ENCODE measurements around the gene PGA5.

DNA sequence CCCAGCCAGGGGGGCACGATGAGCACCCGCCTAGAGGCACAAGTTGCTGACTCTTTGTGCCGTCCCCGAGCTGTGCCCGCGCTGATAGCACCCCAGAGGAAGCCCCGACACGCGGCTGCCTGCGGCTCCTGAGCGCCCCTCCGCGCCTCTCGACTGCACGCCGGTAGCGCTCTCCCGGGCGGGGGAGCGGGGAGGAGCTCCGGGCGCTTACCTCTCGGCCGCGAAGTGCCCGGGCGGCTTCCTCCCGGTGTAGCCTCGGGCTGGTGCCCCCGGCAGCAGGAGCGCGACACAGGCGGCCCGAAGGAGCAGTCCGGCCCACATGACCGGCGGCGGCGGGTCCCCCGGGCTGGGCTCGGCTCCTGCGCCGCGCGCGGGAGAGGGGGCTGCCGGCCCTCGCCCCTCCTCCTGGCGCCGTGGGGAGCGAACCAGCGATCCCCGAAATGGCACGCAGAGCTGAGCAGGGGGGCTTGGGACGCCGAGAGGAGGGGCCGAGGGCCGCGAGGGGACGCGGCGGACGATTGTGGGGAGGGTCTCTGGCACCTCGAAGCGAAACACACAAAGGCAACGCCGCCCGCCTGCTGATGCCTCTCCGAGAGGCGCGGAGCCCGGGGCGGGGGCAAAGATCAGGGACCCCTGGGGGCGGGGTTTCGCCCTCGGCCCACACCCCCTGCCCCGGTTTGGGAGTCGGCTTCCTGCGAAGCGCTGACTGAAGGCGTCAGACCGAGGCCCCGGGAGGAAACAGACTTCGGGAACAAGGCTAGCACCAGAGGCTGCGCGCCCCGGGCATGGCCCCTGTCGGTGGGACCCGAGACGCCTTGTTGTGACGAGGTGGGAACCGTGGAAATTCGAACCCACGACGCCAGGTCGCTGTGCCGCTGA is 54.0 kb downstream of the PGA5 start, which contains the start of gene VWCE:
- no peak for TF ChIP-seq L3MBTL2 (IDR thresholded peaks at IDR 0.05)
- no peak for TF ChIP-seq JUND (IDR thresholded peaks at IDR 0.05; ENCODE audit: borderline replicate concordance, low read depth, low read length)
- no peak for TF ChIP-seq JUND (tag; IDR thresholded peaks at IDR 0.05; ENCODE audit: borderline replicate concordance, low read depth, low read length)
- TF ChIP-seq TAF1 (IDR thresholded peaks at IDR 0.05; ENCODE audit: control insufficient read depth, extremely low read depth, insufficient read depth, low read length, severe bottlenecking), result no peak
- no peak for TF ChIP-seq CUX1 (CRISPR knock-in tag; IDR thresholded peaks at IDR 0.05)
- no peak for TF ChIP-seq NBN (IDR thresholded peaks at IDR 0.05; ENCODE audit: low read depth)
- no peak for TF ChIP-seq ID3 (CRISPR knock-in tag; IDR thresholded peaks at IDR 0.05)
- no peak for TF ChIP-seq ID3 (tag; IDR thresholded peaks at IDR 0.05)
- TF ChIP-seq TEAD1 (CRISPR knock-in tag; IDR thresholded peaks at IDR 0.05), result no peak
- no peak for TF ChIP-seq MYC (IDR thresholded peaks at IDR 0.05; ENCODE audit: low read depth, low read length)
- no peak for TF ChIP-seq MYC (CRISPR knock-in tag; IDR thresholded peaks at IDR 0.05; ENCODE audit: borderline replicate concordance, low read depth)
- TF ChIP-seq POLR2A (conservative IDR thresholded peaks at IDR 0.05), result no peak
- no peak for TF ChIP-seq NR3C1 (CRISPR knock-in tag; IDR thresholded peaks at IDR 0.05)
- no peak for TF ChIP-seq CHD4 (IDR thresholded peaks at IDR 0.05; ENCODE audit: insufficient read depth, insufficient replicate concordance, low read depth, low read length, poor library complexity, severe bottlenecking)
- no peak for TF ChIP-seq POLR2AphosphoS5 (IDR thresholded peaks at IDR 0.05; ENCODE audit: control insufficient read depth, insufficient read depth, low read depth, low read length)
- TF ChIP-seq ZNF512 (tag; IDR thresholded peaks at IDR 0.05), result no peak

All from K562 (cell line).